Activated CD4-positive, alpha-beta T cell treated with anti-CD3 and anti-CD28 coated beads for 1 hour (primary cell): ENCODE data around the gene TYW1.
"Not testable (repeated sequence)": the region's sequence is repeated elsewhere in the genome, so short reads cannot be mapped to it uniquely, and the experiment has no call there.

Source experiments
- DNase-seq: peaks from one replicate; pipeline ENCODE4 v3.0.0-alpha.2; 2020

TYW1 gene

GRCh38 chr7:67049908-67050307, 53.3 kb downstream of the TYW1 start:
- not testable (repeated sequence) for DNase-seq

- DNase-seq: not testable (repeated sequence)
These were observed 55.5 kb downstream of the TYW1 start for GRCh38 chr7:67052161-67052560.

- no peak for DNase-seq
These were observed 60.0 kb downstream of the TYW1 start for GRCh38 chr7:67056683-67057082.

- DNase-seq: not testable (repeated sequence)
These were observed 64.7 kb downstream of the TYW1 start for GRCh38 chr7:67061321-67061720.

- not testable (repeated sequence) for DNase-seq
These were observed 66.2 kb downstream of the TYW1 start for GRCh38 chr7:67062802-67063201.

GRCh38 chr7:67066950-67067622, 70.5 kb downstream of the TYW1 start:
- DNase-seq: not testable (repeated sequence)

GRCh38 chr7:67076120-67076519, 79.5 kb downstream of the TYW1 start:
- not testable (repeated sequence) for DNase-seq

- not testable (repeated sequence) for DNase-seq
These were observed 86.2 kb downstream of the TYW1 start for GRCh38 chr7:67082880-67083279.

GRCh38 chr7:67089261-67089660, 92.6 kb downstream of the TYW1 start:
- DNase-seq: not testable (repeated sequence)

GRCh38 chr7:67091053-67091452, 94.4 kb downstream of the TYW1 start:
- DNase-seq: not testable (repeated sequence)

- DNase-seq: not testable (repeated sequence)
These were observed 101.4 kb downstream of the TYW1 start for GRCh38 chr7:67098031-67098430.

- DNase-seq: not testable (repeated sequence)
These were observed 102.8 kb downstream of the TYW1 start for GRCh38 chr7:67099406-67099805.

GRCh38 chr7:67100038-67100437, 103.4 kb downstream of the TYW1 start:
- not testable (repeated sequence) for DNase-seq

GRCh38 chr7:67100956-67101361, 104.3 kb downstream of the TYW1 start:
- no peak for DNase-seq

GRCh38 chr7:67104937-67105336, 108.3 kb downstream of the TYW1 start:
- DNase-seq: not testable (repeated sequence)

- no peak for DNase-seq
These were observed 108.7 kb downstream of the TYW1 start for GRCh38 chr7:67105377-67105776.

GRCh38 chr7:67106255-67106654, 109.6 kb downstream of the TYW1 start:
- DNase-seq: not testable (repeated sequence)

GRCh38 chr7:67111342-67111741, 114.7 kb downstream of the TYW1 start:
- DNase-seq: not testable (repeated sequence)

- DNase-seq: not testable (repeated sequence)
These were observed 118.0 kb downstream of the TYW1 start for GRCh38 chr7:67114483-67115246.

GRCh38 chr7:67120491-67120890, 123.9 kb downstream of the TYW1 start:
- not testable (repeated sequence) for DNase-seq

- not testable (repeated sequence) for DNase-seq
These were observed 131.6 kb downstream of the TYW1 start for GRCh38 chr7:67128257-67128656.

GRCh38 chr7:67130766-67131165, 134.1 kb downstream of the TYW1 start:
- DNase-seq: not testable (repeated sequence)

- not testable (repeated sequence) for DNase-seq
These were observed 138.3 kb downstream of the TYW1 start for GRCh38 chr7:67134912-67135311.
